Mammary epithelial cell (primary cell): Measurements from ENCODE around the gene PDGFB.

ENCODE experiments used
- EZH2 ChIP-seq: IDR thresholded peaks from 2 replicates; pipeline ENCODE4 v1.6.1; 2012; ENCODE audit warnings: low read length, inconsistent platforms, borderline replicate concordance
- TF ChIP-seq, protein P1 (sequence below), 2 donors: IDR thresholded peaks in 1 of 2; conservative IDR thresholded peaks in 1 of 2; 2 replicates each; pipeline ENCODE4 v1.5.1; 2011 to 2012; ENCODE audit warnings: inconsistent platforms in 2 of 2, low read length in 2 of 2, mild to moderate bottlenecking in 2 of 2, control low read depth in 1 of 2, low read depth in 1 of 2; ENCODE audit not compliant: insufficient read depth in 1 of 2; ENCODE audit errors: extremely low read depth in 1 of 2

DNA sequence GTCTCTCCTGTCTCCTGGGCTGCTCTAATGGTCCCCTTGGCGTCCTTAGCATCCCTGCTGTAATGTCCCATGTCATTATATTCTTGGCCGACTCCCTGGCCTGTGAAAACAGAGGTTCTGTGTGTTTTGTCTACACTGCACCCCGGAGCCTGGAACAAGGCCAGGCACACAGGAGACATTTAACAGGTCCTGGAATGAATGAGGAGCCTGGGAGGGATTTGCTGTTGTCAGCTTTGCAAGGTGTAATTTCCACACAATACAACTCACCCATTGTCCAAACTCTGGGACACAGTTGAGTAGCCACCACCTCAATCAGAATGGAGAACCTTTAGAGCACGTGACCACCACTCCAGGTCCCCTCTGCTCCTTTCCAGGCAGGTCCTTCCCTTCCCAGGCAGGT lies 14.9 kb upstream of the PDGFB start:
- TF ChIP-seq, protein P1, sequence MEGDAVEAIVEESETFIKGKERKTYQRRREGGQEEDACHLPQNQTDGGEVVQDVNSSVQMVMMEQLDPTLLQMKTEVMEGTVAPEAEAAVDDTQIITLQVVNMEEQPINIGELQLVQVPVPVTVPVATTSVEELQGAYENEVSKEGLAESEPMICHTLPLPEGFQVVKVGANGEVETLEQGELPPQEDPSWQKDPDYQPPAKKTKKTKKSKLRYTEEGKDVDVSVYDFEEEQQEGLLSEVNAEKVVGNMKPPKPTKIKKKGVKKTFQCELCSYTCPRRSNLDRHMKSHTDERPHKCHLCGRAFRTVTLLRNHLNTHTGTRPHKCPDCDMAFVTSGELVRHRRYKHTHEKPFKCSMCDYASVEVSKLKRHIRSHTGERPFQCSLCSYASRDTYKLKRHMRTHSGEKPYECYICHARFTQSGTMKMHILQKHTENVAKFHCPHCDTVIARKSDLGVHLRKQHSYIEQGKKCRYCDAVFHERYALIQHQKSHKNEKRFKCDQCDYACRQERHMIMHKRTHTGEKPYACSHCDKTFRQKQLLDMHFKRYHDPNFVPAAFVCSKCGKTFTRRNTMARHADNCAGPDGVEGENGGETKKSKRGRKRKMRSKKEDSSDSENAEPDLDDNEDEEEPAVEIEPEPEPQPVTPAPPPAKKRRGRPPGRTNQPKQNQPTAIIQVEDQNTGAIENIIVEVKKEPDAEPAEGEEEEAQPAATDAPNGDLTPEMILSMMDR (conservative IDR thresholded peaks at IDR 0.05 in 1 of 2, IDR thresholded peaks at IDR 0.05 in 1 of 2; ENCODE audit: extremely low read depth in 1 of 2, insufficient read depth in 1 of 2, low read depth in 1 of 2, low read length in 2 of 2) = no peak
- no peak for TF ChIP-seq EZH2
